Calu3 (cell line): ENCODE results near the gene FAM204A. TPM values are rescaled to one million over a fixed set of nuclear protein-coding genes. Genes with fewer than 3 reads are reported as not detected.
A peak's percentile ranks its signal among the peaks of the same experiment; 100 is the strongest.

Source experiments
- BruUV-seq: library from RNA; stranded (reverse); fragments of 400-500 nt; replicated peaks from 2 replicates; lab custom pipeline; 2021; lab: Mats Ljungman, UMichigan
- CTCF ChIA-PET: fragments of 300-600 bp; sonication (Branson Sonifier 250); formaldehyde crosslinking; loops from one replicate; lab custom pipeline; 2022; ENCODE audit warnings: antibody characterized with exemption; lab: Charles Lee
- DNase-seq: peaks from one replicate; pipeline ENCODE4 v3.0.0; 2022
- H3K27ac Mint-ChIP-seq: one replicate; pipeline ENCODE4 v1.8.0; 2022; ENCODE audit warnings: mixed read lengths; ENCODE audit not compliant: unreplicated experiment
- H3K27me3 Mint-ChIP-seq: one replicate; pipeline ENCODE4 v1.8.0; 2022; ENCODE audit warnings: mixed read lengths; ENCODE audit not compliant: unreplicated experiment
- H3K36me3 Mint-ChIP-seq: one replicate; pipeline ENCODE4 v1.8.0; 2022; ENCODE audit warnings: mild to moderate bottlenecking, moderate library complexity, mixed read lengths; ENCODE audit not compliant: insufficient read depth, unreplicated experiment
- H3K4me1 Mint-ChIP-seq: one replicate; pipeline ENCODE4 v1.8.0; 2022; ENCODE audit warnings: mild to moderate bottlenecking, low read depth, mixed read lengths; ENCODE audit not compliant: unreplicated experiment
- H3K4me3 Mint-ChIP-seq: one replicate; pipeline ENCODE4 v1.8.0; 2022; ENCODE audit warnings: mild to moderate bottlenecking, low read depth, moderate library complexity, mixed read lengths; ENCODE audit not compliant: unreplicated experiment
- H3K9me3 Mint-ChIP-seq: one replicate; pipeline ENCODE4 v1.8.0; 2022; ENCODE audit warnings: low read depth, mixed read lengths; ENCODE audit not compliant: unreplicated experiment
- CTCF ChIP-seq: fragments of 200-600 bp; IDR thresholded peaks from one replicate; pipeline ENCODE4 v1.8.0; 2022; ENCODE audit warnings: antibody characterized with exemption; ENCODE audit not compliant: unreplicated experiment
- intact Hi-C: fragments of 100-400 bp; cut with micrococcal nuclease; formaldehyde crosslinking; loops from one replicate; pipeline ENCODE4 v1.10.0; 2022; ENCODE audit not compliant: unreplicated experiment
- total RNA-seq: library from RNA; stranded (reverse); gene quantifications from 2 replicates; pipeline ENCODE4 v1.2.3, GENCODE V29; 2022

Gene FAM204A
- total RNA-seq, 1 experiment from 2014 or later, result 34.0 TPM

GRCh38 chr10:118342638-118343020 lies 505 bp upstream of the FAM204A start:
- CTCF ChIA-PET, result no interaction called here
- peak overlapping the region; percentile 76 for H3K4me3 Mint-ChIP-seq
- no TSS peak for BruUV-seq
- no peak for TF ChIP-seq CTCF
- H3K9me3 Mint-ChIP-seq, result no peaks in the 10 kb centered on the region
- H3K27ac Mint-ChIP-seq, result peak overlapping the region; percentile 88
- intact Hi-C loops, result no loop called here
- H3K4me1 Mint-ChIP-seq, result peaks cover 5% of the 10 kb centered on the region
- H3K27me3 Mint-ChIP-seq, result no peaks in the 10 kb centered on the region
- peaks cover 16% of the 10 kb centered on the region for H3K36me3 Mint-ChIP-seq
- DNase-seq, result no peak

GRCh38 chr10:118340486-118340885 lies 1.6 kb downstream of the FAM204A start:
- no peaks in the 10 kb centered on the region for H3K27me3 Mint-ChIP-seq
- H3K9me3 Mint-ChIP-seq, result no peaks in the 10 kb centered on the region
- BruUV-seq, result no TSS peak
- H3K4me1 Mint-ChIP-seq, result peaks cover 5% of the 10 kb centered on the region
- DNase-seq, result no peak
- CTCF ChIA-PET, result no interaction called here
- peaks cover 22% of the 10 kb centered on the region for H3K36me3 Mint-ChIP-seq
- H3K4me3 Mint-ChIP-seq, result no peak overlapping the region
- no peak for TF ChIP-seq CTCF
- intact Hi-C loops, result no loop called here
- no peak overlapping the region for H3K27ac Mint-ChIP-seq

GRCh38 chr10:118339111-118339510 lies 3.0 kb downstream of the FAM204A start:
- BruUV-seq, result no TSS peak
- Mint-ChIP-seq H3K4me1 (peaks cover 5% of the 10 kb centered on the region), H3K4me3 (no peak overlapping the region), H3K9me3 (no peaks in the 10 kb centered on the region), H3K36me3 (peaks cover 22% of the 10 kb centered on the region), H3K27ac (no peak overlapping the region), H3K27me3 (no peaks in the 10 kb centered on the region)
- intact Hi-C loops, result no loop called here
- no peak for TF ChIP-seq CTCF
- CTCF ChIA-PET, result no interaction called here
- no peak for DNase-seq

- no TSS peak for BruUV-seq
- intact Hi-C loops, result no loop called here
- no peaks in the 10 kb centered on the region for H3K4me1 Mint-ChIP-seq
- TF ChIP-seq CTCF, result no peak
- H3K9me3 Mint-ChIP-seq, result no peaks in the 10 kb centered on the region
- DNase-seq, result no peak
- no peaks in the 10 kb centered on the region for H3K27me3 Mint-ChIP-seq
- no peak overlapping the region for H3K27ac Mint-ChIP-seq
- peaks cover 17% of the 10 kb centered on the region for H3K36me3 Mint-ChIP-seq
- CTCF ChIA-PET, result no interaction called here
- H3K4me3 Mint-ChIP-seq, result no peak overlapping the region
Measured at GRCh38 chr10:118337356-118337755, 4.8 kb downstream of the FAM204A start.
